Choroid plexus epithelial cell (primary cell): ENCODE measurements around the gene KCNMB2.

ENCODE experiments used
- DNase-seq: peaks from one replicate; pipeline ENCODE4 v3.0.0-alpha.2; 2010; ENCODE audit warnings: low read depth
- H3K4me3 ChIP-seq: 2 replicates; pipeline ENCODE4 v1.5.1; 2011; ENCODE audit warnings: low read depth, mild to moderate bottlenecking, control low read depth, low read length, moderate library complexity
- CTCF ChIP-seq: conservative IDR thresholded peaks from 2 replicates; pipeline ENCODE4 v1.5.1; 2011; ENCODE audit warnings: low read depth, mild to moderate bottlenecking, control low read depth, inconsistent platforms, low read length, moderate library complexity

The KCNMB2 gene

GRCh38 chr3:178536211-178537079, at the start of gene KCNMB2:
KCNMB2 (plus strand) TSS chr3:178536436.
- H3K4me3 ChIP-seq = peak within 1 kb of the TSS; percentile 9
- TF ChIP-seq CTCF = no peak
- peak; percentile 34 for DNase-seq

- DNase-seq = no peak
- TF ChIP-seq CTCF = no peak
- no peak overlapping the region for H3K4me3 ChIP-seq
Observed at GRCh38 chr3:178486903-178487302, 49.3 kb upstream of the KCNMB2 start.

- no peak overlapping the region for H3K4me3 ChIP-seq
- no peak for DNase-seq
- TF ChIP-seq CTCF = no peak
Observed at GRCh38 chr3:178487752-178488151, 48.5 kb upstream of the KCNMB2 start.

GRCh38 chr3:178491751-178492150, 44.5 kb upstream of the KCNMB2 start:
- H3K4me3 ChIP-seq = no peak overlapping the region
- no peak for TF ChIP-seq CTCF
- no peak for DNase-seq

- no peak overlapping the region for H3K4me3 ChIP-seq
- no peak for TF ChIP-seq CTCF
- no peak for DNase-seq
Observed at GRCh38 chr3:178492491-178492890, 43.7 kb upstream of the KCNMB2 start.

- TF ChIP-seq CTCF = no peak
- no peak for DNase-seq
- H3K4me3 ChIP-seq = no peak overlapping the region
Observed at GRCh38 chr3:178494386-178494785, 41.9 kb upstream of the KCNMB2 start.

GRCh38 chr3:178496911-178497310, 39.3 kb upstream of the KCNMB2 start:
- no peak for TF ChIP-seq CTCF
- no peak overlapping the region for H3K4me3 ChIP-seq
- DNase-seq = no peak
